Thoracic aorta (tissue), 2 donors: ENCODE measurements around the gene HELB. TPM values are rescaled to one million over a fixed set of nuclear protein-coding genes. Genes with fewer than 3 reads are reported as not detected.

Experiments used
- ATAC-seq: fragments of 150-250 bp; one replicate; pipeline ENCODE4 v1.8.0; 2017; ENCODE audit warnings: low read depth; ENCODE audit not compliant: insufficient number of reproducible peaks, low FRiP score
- DNase-seq: peaks from one replicate; pipeline ENCODE4 v3.0.0-alpha.2; 2020; ENCODE audit warnings: low spot score
- H3K27ac ChIP-seq, 2 donors: fragments of 200-600 bp; sonication (generic); 1 replicate in 1 of 2; 2 replicates in 1 of 2; pipeline ENCODE4 v1.5.1; 2016; ENCODE audit warnings: mild to moderate bottlenecking in 2 of 2, moderate library complexity in 2 of 2
- H3K27me3 ChIP-seq: fragments of 200-600 bp; sonication (generic); replicated peaks from 2 replicates; pipeline ENCODE4 v1.6.0; 2016; ENCODE audit warnings: mild to moderate bottlenecking; ENCODE audit not compliant: insufficient read depth
- H3K36me3 ChIP-seq: fragments of 200-600 bp; sonication (generic); one replicate; pipeline ENCODE4 v1.5.1; 2016
- H3K4me1 ChIP-seq, 2 donors: fragments of 200-600 bp; sonication (generic); 1 replicate in 1 of 2; 2 replicates in 1 of 2; pipeline versions ENCODE4 v1.5.1 to v1.6.0; 2016; ENCODE audit warnings: low read depth in 2 of 2, mild to moderate bottlenecking in 1 of 2; ENCODE audit not compliant: control insufficient read depth in 1 of 2
- H3K4me3 ChIP-seq: fragments of 200-600 bp; sonication (generic); 2 replicates; pipeline ENCODE4 v1.5.1; 2016; ENCODE audit warnings: mild to moderate bottlenecking
- H3K9me3 ChIP-seq: fragments of 200-600 bp; sonication (generic); 2 replicates; pipeline ENCODE4 v1.5.1; 2016
- CTCF ChIP-seq: fragments of 200-600 bp; sonication (generic); IDR thresholded peaks from one replicate; pipeline ENCODE4 v1.5.1; 2019; ENCODE audit warnings: antibody characterized with exemption
- total RNA-seq, 2 donors: library from RNA; depleted of rRNA; stranded (reverse); fragments of >200 nt; gene quantifications; one replicate each; pipeline versions ENCODE4 v1.1.0 to v1.2.3, GENCODE V29; 2016

Gene HELB
- total RNA-seq, 2 donors from 2014 or later = 1.2 to 10.2 TPM

- no peak for ATAC-seq
- H3K4me1 ChIP-seq = no peaks in the 10 kb centered on the region
- no peak overlapping the region for H3K4me3 ChIP-seq
- no peak for TF ChIP-seq CTCF
- H3K27ac ChIP-seq = no peak overlapping the region
- peaks cover 16% of the 10 kb centered on the region for H3K36me3 ChIP-seq
- DNase-seq = no peak
- H3K27me3 ChIP-seq = no peaks in the 10 kb centered on the region
- H3K9me3 ChIP-seq = peaks cover 8% of the 10 kb centered on the region
Measured at GRCh38 chr12:66337381-66338010, 35.2 kb downstream of the HELB start.

DNA sequence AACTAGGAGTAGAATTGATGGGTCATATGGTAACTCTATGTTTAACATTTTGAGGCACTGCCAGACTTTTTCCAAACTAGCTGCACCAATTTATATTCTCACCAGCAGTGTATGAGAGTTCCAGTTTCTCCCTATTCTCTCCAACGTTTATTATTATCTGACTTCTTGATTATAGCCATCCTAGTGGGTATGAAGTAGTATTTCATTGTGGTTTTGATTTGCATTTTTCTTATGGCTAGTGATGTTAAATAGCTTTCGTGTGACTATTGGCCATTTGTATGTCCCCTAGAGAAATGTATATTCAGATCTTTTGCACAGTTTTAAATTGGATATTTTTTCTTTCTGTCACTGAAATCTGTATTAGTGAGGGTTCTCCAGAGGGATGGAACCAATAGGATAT is 37.8 kb downstream of the HELB start:
- no peak for DNase-seq
- peaks cover 8% of the 10 kb centered on the region for H3K9me3 ChIP-seq
- no peaks in the 10 kb centered on the region for H3K27me3 ChIP-seq
- no peak overlapping the region for H3K4me3 ChIP-seq
- H3K36me3 ChIP-seq = peaks cover 23% of the 10 kb centered on the region
- no peak overlapping the region for H3K27ac ChIP-seq
- no peaks in the 10 kb centered on the region for H3K4me1 ChIP-seq
- no peak for TF ChIP-seq CTCF
- ATAC-seq = no peak

- no peak overlapping the region for H3K4me3 ChIP-seq
- peaks cover 23% of the 10 kb centered on the region for H3K36me3 ChIP-seq
- DNase-seq (no peak), ATAC-seq (no peak)
- no peak overlapping the region for H3K27ac ChIP-seq
- H3K4me1 ChIP-seq = no peaks in the 10 kb centered on the region
- no peaks in the 10 kb centered on the region for H3K27me3 ChIP-seq
- peaks cover 8% of the 10 kb centered on the region for H3K9me3 ChIP-seq
- TF ChIP-seq CTCF = no peak
Measured at GRCh38 chr12:66341126-66341525, 38.8 kb downstream of the HELB start.

DNA sequence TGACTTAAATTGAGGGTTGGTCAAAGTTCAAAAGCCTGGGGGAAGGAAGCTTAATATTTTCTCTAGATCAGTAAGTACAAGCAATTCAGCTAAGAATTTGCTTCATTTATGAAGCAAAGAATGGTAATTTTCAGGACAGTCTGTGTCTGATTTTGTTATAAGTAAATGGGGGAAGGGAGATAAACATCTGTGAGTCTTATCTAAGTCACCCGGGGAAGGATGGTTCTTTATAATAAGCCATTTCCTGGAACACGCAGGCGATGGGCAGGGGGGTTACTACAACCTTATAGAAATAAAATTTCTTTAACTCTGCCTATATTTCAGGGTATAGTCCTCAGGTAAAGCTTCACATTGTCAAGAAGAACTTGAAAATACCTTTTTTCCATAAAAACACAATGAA is 42.9 kb downstream of the HELB start:
- no peak for TF ChIP-seq CTCF
- Histone ChIP-seq H3K4me3 (no peak overlapping the region), H3K27me3 (no peaks in the 10 kb centered on the region), H3K27ac (no peak overlapping the region), H3K36me3 (peaks cover 17% of the 10 kb centered on the region), H3K9me3 (peaks cover 8% of the 10 kb centered on the region), H3K4me1 (no peaks in the 10 kb centered on the region)
- ATAC-seq = no peak
- no peak for DNase-seq

GRCh38 chr12:66345956-66346355 is 43.7 kb downstream of the HELB start:
- no peak for TF ChIP-seq CTCF
- DNase-seq (no peak), ATAC-seq (no peak)
- Histone ChIP-seq H3K4me3 (no peak overlapping the region), H3K27ac (no peak overlapping the region), H3K27me3 (no peaks in the 10 kb centered on the region), H3K9me3 (peaks cover 8% of the 10 kb centered on the region), H3K4me1 (no peaks in the 10 kb centered on the region), H3K36me3 (peaks cover 13% of the 10 kb centered on the region)
